ENCODE measurements around the gene C14orf93.

C14orf93 gene

GRCh38 chr14:23044840-23045239 is 34.9 kb upstream of the C14orf93 start:
- no peak for DNase-seq

GRCh38 chr14:23043754-23044153 is 33.8 kb upstream of the C14orf93 start:
- DNase-seq = no peak

GRCh38 chr14:23043145-23043544 is 33.2 kb upstream of the C14orf93 start:
- DNase-seq = no peak

GRCh38 chr14:23042162-23042965 is 32.4 kb upstream of the C14orf93 start, which contains the start of gene PSMB11:
Gene PSMB11 (plus strand): TSS chr14:23042212. CDS start chr14:23042226, 14 bp downstream.
- DNase-seq = no peak

- no peak for DNase-seq
These were observed 31.8 kb upstream of the C14orf93 start for GRCh38 chr14:23041729-23042128.

- no peak for DNase-seq
These were observed 30.2 kb upstream of the C14orf93 start for GRCh38 chr14:23040100-23040499.

- no peak for DNase-seq
These were observed 25.6 kb upstream of the C14orf93 start for GRCh38 chr14:23035303-23036144.

- DNase-seq = peak; percentile 95
These were observed 24.8 kb upstream of the C14orf93 start, which contains the start of gene PSMB5 for GRCh38 chr14:23034498-23035302. Gene PSMB5 (minus strand): TSS chr14:23034900. CDS start chr14:23034881, 19 bp downstream.

- DNase-seq = no peak
These were observed 24.0 kb upstream of the C14orf93 start for GRCh38 chr14:23033801-23034497.

- DNase-seq = no peak
These were observed 23.3 kb upstream of the C14orf93 start for GRCh38 chr14:23033251-23033727.

GRCh38 chr14:23030936-23031335 is 21.0 kb upstream of the C14orf93 start:
- DNase-seq = no peak

GRCh38 chr14:23028799-23029198 is 18.9 kb upstream of the C14orf93 start:
- peak; percentile 21 for DNase-seq

GRCh38 chr14:23025151-23025814 is 15.3 kb upstream of the C14orf93 start:
- no peak for DNase-seq

- no peak for DNase-seq
These were observed 14.7 kb upstream of the C14orf93 start for GRCh38 chr14:23024612-23025075.

- DNase-seq = no peak
These were observed 13.8 kb upstream of the C14orf93 start for GRCh38 chr14:23023795-23024152.

- DNase-seq = no peak
These were observed 13.3 kb upstream of the C14orf93 start for GRCh38 chr14:23023022-23023794.

GRCh38 chr14:23021889-23022442 is 12.0 kb upstream of the C14orf93 start:
- no peak for DNase-seq

- DNase-seq = no peak
These were observed 11.5 kb upstream of the C14orf93 start for GRCh38 chr14:23021434-23021833.

- no peak for DNase-seq
These were observed 10.5 kb upstream of the C14orf93 start for GRCh38 chr14:23020143-23021128.
